GM12892 (cell line): Measurements from ENCODE around the gene TRPC4AP.

Source experiments
- POLR2A ChIP-seq: IDR thresholded peaks from 2 replicates; pipeline ENCODE4 v1.6.1; 2011; ENCODE audit warnings: low read depth, low read length, control low read depth
- POLR2AphosphoS5 ChIP-seq: IDR thresholded peaks from 2 replicates; pipeline ENCODE4 v1.6.1; 2011; ENCODE audit warnings: low read depth, low read length, control low read depth

DNA sequence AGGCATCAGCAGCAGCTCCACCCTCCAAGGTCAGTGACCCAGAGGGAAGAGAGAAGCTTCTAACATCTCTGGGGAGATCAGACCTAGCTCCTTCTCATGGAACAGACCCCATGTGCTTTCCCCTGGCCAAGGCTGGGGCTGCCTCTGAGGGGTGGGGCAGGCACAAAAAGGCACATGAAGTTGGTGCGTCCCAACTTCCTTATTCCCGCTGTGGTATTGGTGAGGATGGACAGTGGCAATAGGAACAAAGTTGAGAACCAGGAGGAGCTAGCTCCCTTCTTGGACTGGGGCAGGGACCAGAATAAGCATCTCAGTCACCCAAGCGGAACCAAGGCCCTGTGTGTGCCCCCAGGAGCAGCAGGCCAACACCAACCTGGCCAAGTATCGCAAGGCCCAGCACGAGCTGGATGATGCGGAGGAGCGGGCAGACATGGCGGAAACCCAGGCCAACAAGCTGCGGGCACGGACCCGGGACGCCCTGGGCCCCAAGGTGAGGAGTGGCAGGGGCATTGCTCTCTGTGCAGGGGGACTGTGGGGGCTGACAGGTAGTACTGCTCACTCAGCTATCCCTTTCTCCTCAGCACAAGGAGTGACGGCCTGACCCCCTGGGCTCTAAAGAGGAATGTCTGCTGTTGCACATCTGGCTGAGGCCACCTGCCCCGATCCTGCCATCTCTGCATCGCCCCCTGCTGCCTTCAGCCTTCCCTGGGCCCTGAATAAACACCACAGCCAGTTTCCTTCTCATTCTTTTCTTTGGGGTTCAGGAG, 90.8 kb downstream of the TRPC4AP start:
- no peak for TF ChIP-seq POLR2A
- no peak for TF ChIP-seq POLR2AphosphoS5
